Stimulated activated CD4-positive, alpha-beta T cell treated with anti-CD3 and anti-CD28 coated beads, Interleukin-1b, Interleukin-23, amount 100 ng/mL, for 4 hours (primary cell): ENCODE measurements around the gene PEX3.

Source experiments
- DNase-seq, 2 donors: peaks; one replicate each; pipeline ENCODE4 v3.0.0-alpha.2; 2020; ENCODE audit warnings: low read depth in 2 of 2

Gene PEX3, protein sequence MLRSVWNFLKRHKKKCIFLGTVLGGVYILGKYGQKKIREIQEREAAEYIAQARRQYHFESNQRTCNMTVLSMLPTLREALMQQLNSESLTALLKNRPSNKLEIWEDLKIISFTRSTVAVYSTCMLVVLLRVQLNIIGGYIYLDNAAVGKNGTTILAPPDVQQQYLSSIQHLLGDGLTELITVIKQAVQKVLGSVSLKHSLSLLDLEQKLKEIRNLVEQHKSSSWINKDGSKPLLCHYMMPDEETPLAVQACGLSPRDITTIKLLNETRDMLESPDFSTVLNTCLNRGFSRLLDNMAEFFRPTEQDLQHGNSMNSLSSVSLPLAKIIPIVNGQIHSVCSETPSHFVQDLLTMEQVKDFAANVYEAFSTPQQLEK

DNA sequence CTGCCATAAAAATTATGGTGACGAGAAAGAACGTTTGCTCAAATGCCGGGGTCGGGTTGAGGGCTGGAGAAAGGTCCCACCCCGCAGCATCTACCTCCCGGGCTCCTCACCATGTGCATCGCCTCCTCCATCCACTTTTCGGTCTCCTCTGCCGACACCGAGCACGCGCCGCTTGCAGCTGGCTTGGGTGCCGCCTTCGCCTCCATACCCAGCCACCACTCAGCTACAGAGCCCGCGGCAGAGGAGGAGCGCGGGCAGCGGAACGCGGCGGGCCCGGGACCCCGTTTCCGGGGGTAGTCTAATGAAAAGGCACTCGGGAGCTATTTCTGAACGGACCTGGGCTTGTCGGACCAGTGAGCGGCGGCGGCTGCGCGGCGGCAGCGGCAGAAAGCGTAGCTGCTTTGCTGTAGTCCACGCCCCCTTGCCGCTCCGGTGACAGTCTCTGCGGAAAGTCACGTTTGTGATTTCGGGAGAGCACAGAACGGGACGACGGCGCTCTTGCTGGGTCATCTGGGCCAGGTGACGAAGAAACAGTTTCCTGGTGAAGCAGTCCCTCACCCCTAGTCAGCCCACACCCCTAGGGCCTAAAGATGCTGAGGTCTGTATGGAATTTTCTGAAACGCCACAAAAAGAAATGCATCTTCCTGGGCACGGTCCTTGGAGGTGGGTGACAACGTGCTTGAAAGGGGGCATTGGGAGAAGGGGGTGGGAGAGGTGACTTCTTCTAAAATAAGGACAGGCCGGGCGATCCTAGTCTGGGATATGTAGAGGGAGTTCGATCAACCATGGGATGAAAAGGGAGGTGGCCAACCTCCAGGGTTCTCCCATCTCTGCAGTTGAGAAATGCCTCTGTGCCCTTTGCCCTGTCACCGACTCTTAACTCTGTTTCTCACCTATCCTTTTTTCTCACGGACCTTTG is at the start of gene PEX3, which contains the start of gene ADAT2:
TSS of gene PEX3 (plus strand) at position 353 of the 919 bp plus-strand sequence. CDS start at position 591, 238 bp downstream.
TSS of gene ADAT2 (minus strand) at position 243 of the 919 bp plus-strand sequence. CDS start at position 206, 37 bp downstream.
- DNase-seq, result peak; percentile 87 to 88

DNA sequence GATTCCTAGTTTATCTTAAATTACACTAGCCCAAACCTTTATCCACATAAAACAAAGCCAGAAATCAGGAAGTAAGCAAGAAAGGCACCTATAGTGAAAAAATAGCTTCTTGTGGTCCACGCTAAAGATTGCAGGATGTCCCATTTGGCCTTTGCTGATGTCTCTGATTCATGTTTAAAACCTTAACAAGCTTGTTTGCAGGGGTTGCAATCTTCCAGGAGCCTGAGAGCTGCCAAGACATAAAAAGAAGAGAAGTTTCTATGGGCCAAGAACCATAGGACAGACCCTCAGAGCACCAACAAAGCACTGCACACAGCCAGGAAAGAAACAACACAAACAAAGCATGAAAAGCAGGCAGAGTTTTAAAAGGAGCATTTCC is 49.5 kb upstream of the PEX3 start:
- no peak for DNase-seq

DNA sequence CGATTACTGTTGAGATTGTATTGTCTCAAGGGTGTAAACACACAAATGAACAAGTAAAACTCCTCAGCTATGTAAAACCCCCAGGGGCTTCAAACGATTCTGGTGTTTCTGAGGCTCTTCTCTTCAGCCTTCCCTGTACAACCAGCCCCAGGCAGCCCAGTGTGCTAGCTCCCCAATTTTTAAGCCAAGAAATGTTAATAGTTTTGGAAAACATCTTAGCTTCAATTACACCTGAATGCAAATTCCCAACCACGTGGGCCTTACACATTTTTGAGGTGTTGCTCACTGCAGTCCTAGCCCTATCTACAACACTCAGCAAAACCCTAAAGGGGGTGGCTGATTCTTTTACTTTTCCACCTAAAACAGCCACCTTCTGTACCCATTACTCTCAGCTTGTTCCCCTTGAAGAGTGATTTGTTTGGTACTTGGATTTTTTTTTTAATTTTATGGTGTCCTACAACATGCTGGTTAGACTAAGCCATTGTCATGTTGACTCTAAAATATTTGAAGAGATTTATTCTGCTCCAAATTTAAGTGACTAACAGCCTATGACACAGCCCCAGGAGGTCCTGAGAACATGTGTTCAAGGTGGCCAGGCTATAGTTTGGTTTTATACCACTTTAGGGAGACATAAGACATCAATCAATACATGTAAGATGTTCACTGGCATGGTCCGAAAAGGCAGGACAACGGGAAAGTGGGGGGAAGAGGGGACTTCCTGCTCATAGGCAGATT is 48.8 kb upstream of the PEX3 start:
- no peak for DNase-seq

DNA sequence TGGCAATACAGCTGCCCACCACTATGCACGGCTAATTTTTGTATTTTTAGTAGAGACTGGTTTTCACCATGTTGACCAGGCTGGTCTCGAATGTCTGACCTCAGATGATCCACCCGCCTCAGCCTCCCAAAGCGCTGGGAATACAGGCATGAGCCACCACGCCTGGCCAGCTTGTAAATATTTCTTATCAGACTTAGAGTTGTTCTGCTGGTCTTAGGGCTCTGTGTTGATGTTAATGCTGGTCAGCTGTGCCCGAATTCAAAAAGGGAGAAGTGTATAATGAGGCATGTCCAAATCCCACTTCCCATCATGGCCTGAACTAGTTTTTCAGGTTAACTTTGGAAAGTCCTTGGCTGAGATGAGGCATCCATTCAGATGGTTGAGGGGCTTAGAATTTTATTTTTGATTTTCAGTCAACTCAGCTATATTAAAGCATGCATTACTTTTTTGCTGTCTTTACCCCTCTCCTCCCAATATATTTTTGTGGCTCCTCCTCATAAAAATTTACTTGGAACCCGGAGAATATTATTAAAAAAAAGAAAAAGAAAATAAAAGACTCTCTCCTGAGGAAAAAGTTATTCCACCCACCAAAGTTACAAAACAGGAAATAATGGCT is 47.8 kb upstream of the PEX3 start:
- DNase-seq, result no peak

DNA sequence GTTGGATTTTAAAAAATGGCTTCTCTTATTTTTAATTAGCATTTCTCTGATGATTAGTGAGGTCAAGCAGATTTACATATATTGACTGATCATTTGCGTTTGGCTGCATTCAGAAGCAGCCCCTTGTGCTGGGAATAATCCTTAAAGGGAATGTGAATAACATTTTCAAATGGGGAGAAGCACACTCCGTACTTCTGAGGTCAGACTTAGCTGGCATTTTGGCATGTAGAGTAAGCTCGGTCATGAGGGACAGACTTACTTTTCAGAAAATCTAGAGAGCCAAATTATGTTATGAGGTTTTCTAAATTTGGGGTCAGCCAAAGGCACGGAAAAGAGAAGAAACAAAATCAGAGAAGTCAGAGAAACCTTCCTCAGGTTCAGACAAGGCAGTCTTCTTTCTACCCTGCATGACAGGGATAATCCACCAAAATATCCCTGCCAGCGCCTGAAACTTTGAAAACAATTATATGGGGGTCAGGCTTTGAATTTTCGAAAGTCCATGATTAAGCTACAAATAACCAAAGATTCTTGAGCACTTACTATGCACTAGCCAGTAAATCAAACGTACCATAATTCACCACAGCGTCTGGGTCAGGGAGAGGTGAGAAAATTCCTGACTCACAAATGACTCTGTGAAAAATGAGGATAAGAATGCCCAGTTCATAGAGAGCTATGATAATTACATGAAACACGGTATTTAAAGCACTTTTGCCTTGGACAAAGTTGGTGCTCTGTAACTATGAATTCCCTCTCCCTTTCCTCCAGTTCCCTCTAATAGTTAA is 45.0 kb upstream of the PEX3 start:
- no peak for DNase-seq

DNA sequence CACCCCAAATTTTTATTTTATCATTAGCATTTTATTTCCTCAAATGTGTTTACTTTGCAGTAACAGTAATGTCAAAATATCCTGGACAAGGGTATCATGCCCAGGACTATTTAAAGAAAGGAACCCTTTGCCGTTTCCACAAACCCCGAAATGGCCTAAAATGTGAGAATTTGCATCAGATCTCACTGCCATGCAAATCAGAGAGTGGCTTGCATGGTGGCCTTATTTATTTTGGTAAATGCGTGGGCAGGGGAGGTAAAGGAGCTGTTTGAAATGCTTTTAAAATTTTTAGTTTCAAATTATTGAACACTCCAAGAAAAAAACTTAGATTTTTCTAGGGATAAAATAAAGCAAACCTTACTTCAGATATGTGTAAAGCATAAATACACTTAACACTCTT is 43.9 kb upstream of the PEX3 start:
- DNase-seq, result no peak

DNA sequence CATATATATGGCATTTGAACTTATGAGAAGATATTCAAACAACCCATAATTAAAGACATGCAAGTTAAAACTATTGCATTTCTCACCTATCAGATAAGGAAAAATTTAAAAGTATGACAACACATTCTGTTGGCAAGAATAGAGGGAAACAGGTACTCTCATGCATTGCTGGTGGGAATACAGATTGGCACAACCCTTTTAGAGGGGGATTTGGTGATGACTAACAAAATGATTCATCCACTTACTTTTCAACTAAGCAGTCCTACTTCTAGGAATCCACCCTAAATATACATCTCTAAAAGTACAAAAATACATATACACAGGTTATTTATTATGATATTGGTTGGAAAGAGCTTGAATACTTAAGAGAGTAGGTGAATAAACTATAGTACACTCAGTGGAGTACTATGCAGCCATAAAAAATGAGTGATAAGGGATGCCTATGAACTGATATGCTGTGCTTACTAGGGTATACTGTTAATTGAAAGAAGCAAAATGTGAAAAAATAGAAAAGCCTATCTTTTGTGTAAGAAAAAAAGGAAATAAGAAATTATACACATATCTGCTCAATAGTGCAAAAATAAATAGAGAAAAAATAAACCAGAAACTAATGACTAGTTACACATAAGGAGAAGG is 42.3 kb upstream of the PEX3 start:
- DNase-seq, result no peak

DNA sequence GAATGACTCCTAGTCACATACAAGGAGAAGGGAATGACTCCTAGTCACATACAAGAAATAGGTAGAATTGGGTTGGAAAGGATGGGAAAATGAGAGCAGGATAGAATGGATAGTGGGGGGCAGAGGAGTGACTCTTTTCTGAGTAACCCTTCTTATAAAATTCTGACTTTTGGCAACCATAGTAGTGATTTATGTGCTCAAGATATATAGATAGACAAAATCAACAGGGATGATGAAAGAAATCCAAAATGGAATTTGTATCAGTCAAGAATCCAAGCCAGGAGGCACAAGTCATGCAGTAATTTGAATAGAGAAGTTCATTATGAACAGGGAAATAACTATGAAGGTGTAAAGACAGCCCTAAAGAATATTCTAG is 41.8 kb upstream of the PEX3 start:
- no peak for DNase-seq

DNA sequence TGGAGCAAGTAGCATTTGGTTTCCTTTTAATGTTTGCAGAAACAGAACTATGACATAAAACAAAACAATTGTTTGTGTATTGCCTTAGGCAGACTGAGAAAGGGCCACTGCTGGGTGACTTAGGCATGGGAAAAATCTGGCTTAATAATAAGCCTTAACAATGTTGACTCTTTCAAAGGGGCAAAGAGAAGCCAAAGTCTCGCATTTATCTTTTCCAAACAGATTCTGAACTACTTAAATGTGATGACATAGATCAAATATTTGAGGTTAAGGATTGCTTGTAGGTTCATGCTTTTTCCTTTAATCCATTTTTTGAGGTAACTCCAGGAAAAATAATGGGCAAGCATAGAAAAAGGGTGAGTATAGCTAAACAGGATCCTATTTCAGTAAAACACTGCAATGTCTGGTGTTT is 39.7 kb upstream of the PEX3 start:
- no peak for DNase-seq

DNA sequence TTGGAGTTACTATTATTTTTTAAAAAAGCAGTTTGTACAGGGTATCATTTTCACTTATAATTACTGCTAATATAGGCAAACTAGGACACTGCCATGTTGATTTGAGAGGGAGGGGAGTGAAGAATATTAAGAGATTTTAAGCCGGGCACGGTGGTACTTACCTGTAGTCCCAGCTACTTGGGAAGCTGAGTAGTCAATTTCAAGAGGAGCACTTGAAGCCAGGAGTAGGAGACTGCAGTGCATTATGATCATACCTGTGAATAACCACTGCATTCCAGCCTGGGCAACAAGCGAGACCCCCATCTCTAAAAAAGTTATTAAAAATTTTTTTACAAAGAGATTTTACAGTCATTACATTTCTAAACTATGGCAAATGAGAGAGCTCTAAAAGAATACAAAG is 35.8 kb upstream of the PEX3 start:
- DNase-seq, result no peak

DNA sequence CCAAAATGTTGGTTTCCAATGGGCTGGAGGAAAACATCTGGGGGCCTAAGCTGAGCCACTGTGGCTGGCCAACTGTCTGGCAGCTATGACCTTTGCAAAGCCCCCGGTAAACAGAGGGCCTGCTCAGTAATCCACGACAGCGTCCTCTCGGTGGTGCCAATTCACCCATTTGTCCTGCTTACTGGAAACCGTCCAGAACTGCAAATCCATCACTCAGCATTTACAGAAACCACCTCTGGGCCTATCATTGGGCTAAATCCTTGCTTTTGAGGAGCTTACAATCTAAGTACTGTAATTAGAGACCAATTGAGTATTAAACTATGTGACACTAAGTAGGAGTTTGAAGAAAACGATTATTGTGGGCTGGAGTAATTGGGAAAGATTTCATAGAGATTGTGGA is 31.1 kb upstream of the PEX3 start:
- no peak for DNase-seq

DNA sequence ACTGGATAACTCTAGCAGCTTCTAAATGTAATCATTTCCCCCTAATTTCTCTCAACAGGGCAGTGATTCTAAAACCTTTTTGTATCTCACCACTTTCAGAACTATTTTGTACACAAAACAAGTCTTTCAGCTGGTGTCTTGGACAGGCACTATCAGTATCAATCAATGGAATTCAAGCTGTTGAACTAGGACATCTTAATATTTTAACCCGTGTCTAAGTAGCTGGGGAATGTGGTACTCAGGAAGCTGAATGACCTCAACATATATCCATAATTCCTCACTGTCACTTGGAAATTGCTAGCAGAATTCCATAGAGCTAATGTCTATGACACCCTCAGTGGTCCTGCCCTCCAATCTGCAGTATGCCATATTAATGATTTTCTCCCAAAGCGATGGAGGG is 24.6 kb upstream of the PEX3 start:
- DNase-seq, result no peak

DNA sequence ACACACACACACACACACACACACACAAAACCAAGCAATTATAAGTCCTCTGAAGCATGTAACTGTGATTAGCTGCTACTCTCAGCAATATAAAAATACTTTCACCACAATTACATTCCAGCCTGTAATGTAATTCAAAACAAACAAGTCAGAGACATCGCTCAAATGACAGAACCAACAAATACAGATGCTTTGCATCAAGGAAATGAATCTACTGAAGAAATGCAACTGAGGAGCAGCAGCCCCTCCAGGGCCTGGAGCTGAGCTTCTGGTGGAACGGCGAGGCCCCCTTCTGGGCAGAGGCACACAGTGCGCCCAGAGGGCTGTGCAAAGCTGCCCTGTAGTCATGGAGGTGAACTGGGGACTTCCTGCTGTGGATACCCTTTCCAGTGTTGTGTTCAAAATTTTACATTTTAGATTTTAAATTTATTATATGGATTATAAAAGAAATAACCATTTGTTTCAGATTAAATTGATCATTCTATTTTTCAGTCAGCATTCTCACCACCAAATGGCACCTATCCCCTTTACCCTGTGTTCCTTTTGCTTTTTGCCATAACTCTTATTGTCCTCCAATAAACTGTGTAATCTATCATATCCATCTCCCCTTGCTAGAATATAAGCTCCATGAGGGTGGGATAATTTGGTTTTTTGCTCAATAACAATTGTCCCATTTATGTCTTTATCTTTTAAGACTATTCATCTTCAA is 23.3 kb upstream of the PEX3 start:
- peak; percentile 56 to 60 for DNase-seq

DNA sequence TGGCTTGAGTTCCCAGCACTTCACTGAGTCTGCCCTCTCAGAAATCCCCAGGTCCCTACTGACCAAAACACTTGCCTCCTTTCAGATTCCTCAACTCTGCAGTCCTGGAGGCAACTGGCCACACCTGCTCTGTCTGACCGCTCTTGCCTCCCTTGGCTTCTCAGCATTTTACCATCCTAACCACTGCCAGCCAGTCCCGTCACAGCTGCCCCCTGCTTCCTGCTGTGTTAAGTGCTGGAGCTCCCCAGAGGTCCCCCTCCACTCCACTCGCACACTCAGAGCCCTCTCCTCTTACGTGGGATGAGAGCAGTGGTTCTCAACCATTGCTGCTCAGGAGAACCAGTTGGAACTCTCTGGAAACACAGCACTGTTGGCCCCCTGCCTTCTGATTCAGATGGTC is 20.6 kb upstream of the PEX3 start:
- DNase-seq, result no peak

DNA sequence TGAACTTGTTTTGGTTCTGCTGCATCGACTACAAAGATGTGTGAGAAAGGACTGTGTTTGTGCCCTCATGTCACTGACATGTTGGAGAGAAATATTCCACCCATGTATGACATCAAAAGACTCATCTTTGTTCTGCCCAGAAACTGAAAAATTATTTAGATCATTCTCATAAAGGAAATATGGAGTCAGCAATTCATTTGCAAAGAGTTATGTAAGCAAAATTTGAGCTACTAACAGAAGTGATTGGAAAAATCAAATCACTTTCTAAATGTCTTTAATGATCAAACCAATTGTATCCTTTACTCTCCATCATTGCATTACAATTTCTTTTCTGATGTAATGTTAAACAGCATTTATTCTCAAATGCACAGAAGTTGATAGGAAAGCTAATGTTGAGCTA is 19.4 kb upstream of the PEX3 start:
- no peak for DNase-seq

DNA sequence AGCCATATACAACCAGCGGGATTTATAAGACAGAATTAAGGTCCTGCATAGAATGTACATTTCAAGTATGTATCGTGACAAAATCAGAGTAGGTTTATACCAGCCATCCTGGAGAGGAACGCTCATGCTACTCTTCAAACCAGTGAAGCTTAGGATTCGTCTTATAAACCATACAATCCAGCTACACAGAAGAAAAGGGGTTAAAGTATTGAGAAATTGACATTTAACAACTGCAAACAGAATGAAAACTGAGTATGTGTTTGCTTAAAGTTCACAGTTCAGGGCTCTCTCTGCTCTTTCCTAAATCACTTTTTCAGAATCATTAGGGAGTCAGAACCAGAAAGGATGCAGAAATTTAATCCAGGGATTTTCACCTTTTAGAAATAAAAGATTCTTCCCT is 18.0 kb upstream of the PEX3 start:
- no peak for DNase-seq

DNA sequence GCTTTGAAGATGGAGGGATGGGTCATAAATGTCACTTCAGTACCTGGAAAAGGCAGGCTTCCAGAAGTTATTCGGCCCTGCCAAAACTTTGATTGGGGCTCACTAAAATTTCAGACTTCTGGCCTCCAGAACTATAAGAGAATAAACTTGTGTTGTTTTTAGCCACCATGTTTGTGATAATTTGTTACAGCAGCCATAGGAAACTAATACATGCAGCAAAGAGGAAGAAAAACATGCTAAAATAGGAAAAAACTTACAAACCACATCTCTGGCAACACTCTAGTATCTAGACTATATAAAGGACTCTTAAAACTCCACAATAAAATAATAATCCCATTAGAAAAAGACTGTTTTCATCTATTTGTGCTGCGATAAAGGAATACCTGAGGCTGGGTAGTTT is 9.6 kb upstream of the PEX3 start:
- no peak for DNase-seq

DNA sequence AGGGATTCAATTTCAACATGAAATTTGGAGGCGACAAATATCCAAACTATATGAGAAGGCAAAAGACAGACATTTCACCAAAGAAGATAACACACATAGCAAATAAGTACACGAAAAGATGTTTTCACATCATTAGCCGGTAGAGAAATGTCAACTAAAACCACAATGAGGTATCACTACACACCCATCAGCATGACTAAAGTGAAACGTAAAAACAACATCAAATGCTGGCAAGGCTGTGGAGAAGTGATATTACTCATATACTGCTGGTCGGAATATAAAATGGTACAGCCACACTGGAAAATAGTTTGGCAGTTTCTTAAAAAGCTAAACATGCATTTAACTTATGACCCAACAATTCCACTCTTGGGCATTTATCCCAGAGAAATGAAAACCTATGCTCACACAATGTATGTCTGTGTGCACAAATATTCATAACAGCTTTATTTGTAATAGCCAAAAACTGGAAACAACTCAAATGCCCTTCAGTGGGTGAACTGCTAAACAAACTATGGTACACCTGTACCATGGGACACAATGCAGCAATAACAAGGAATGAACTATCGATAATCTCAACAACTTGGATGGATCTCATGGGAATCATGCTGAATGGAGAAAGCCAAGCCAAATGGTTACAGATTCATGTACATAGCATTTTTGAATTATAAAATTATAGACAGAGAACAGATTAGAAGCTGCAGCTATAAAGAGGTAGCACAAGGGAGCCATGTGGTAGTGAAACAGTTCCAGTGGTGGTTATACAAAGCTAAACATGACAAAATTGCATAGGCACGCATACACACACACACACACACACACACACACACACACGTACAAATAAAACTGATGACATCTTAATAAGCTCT is 8.7 kb upstream of the PEX3 start:
- no peak for DNase-seq

DNA sequence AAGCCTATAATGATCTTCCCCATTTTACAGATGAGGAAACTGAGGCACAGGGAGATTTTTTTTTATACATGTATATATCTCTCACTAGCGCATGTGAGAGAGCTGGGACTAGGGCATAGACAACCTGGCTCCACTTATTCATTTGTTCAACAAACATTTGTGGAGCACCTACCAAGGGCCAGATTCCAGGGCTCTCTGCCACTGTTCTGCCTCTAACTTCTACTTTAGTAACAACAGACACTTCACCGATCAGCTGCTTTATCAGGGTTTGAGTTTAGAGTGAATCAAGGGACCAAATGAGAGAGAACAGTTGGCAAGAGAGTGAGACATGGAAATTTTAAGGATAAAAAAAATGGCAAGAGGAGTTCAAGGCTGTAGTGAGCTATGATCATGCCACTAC is 7.5 kb upstream of the PEX3 start:
- DNase-seq, result no peak
